Fibroblast of skin of left quadriceps (primary cell): ENCODE results near the gene CCS.
"Not testable (repeated sequence)": the region's sequence is repeated elsewhere in the genome, so short reads cannot be mapped to it uniquely, and the experiment has no call there.

Experiments used
- DNase-seq, 2 experiments: peaks; one replicate each; pipeline ENCODE4 v3.0.0-alpha.2; 2013; ENCODE audit warnings: low read depth in 2 of 2

Gene CCS, protein sequence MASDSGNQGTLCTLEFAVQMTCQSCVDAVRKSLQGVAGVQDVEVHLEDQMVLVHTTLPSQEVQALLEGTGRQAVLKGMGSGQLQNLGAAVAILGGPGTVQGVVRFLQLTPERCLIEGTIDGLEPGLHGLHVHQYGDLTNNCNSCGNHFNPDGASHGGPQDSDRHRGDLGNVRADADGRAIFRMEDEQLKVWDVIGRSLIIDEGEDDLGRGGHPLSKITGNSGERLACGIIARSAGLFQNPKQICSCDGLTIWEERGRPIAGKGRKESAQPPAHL

DNA sequence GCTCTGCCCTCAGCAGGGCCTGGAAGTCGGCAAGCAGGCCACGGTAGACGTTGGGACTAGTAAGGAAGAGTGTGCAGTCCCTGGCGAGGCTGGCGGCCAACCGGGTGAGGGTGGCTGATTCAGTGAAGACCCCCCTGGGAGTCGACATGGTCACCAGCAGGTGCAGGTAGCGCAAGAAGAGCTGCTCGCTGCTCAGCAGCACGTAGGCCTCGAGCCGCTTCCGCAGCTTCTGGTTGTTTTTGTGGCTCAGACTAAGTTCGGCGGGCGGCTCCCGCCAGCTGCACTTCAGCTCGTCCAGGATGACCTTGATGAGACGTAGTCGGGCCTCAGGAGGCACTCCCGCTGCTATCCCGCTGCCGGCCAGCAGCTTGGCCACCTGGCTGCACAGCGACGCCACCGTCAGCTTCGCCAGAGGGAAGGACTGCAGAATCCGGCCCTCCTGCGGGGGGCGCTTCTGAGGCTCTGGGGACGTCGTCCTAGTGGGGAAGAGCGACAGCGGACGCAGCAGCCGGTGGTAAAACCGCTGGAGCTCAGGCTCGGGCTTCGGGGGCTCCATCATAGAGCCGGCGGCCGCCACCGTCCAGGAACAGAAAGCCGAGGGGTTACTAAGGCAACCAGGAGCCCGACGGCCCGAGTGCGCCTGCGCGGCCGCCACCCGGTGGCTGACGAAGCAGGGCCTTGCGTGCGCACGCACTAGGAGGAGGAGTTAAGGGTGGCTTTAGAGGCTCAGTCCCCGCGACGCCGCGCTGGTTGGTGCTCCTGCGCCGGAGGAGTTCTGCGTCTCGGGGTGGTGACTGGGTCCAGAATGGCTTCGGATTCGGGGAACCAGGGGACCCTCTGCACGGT is at the start of gene CCS, which contains the start of gene CCDC87:
Gene CCS (plus strand): TSS at position 729 of the 846 bp plus-strand sequence. CDS start 77 bp downstream, at position 806.
Gene CCDC87 (minus strand): TSS at position 607 of the 846 bp plus-strand sequence. CDS start 48 bp downstream, at position 559.
- peak; percentile 85 to 86 for DNase-seq

DNA sequence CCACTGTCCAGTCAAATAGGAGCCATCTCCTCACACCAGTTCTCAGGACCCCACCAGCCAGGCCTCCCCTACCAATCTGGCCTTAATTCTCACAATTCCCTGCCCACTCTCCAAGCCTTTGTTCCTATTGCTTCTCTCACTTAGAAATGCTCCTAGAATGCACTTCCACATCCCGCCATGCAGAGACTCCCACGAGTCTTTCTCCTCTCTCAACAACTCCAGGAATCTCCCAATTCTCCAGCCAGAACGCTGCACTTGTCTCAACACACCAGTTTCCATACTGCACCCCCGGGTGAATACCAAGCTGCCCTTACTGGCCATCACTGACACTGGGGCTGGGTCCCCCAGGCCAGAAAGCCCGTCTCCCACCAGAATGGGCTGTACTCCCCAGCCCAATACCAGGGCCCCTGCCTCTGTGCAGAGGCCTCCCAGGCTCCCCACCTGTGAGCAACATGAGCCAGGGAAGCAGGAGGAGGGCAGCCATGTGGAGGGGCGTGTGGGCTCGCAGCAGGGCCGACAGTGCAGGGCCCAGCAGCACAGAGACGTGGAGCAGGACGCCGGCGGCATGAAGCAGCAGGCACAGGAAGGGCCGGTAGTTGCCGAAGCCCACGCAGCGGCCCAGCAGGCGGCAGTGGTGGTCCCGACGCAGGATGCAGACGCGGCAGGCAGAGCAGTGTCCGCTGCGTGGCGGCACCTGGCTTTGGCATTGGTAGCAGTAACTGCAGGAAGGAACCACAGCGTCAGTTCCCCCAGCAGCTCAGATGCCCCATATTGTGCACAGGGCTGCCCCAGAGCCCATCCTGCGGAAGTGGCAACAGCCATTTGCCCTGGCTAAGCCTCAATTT is 49.5 kb upstream of the CCS start:
- peak in 1 of 2 experiments; percentile 11 for DNase-seq

DNA sequence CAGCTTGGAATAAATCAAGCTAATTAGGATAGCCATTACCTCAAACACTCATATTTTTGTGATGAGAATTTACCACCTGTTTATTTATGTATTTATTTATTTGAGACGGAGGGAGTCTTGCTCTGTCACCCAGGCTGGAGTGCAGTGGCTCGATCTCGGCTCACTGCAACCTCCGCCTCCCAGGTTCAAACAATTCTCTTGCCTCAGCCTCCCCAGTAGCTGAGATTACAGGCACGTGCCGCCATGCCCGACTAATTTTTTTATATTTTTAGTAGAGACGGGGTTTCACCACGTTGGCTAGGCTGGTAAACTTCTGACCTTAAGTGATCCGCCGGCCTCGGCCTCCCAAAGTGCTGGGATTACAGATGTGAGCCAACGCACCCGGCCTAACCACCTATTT is 48.0 kb upstream of the CCS start:
- DNase-seq: not testable (repeated sequence)

DNA sequence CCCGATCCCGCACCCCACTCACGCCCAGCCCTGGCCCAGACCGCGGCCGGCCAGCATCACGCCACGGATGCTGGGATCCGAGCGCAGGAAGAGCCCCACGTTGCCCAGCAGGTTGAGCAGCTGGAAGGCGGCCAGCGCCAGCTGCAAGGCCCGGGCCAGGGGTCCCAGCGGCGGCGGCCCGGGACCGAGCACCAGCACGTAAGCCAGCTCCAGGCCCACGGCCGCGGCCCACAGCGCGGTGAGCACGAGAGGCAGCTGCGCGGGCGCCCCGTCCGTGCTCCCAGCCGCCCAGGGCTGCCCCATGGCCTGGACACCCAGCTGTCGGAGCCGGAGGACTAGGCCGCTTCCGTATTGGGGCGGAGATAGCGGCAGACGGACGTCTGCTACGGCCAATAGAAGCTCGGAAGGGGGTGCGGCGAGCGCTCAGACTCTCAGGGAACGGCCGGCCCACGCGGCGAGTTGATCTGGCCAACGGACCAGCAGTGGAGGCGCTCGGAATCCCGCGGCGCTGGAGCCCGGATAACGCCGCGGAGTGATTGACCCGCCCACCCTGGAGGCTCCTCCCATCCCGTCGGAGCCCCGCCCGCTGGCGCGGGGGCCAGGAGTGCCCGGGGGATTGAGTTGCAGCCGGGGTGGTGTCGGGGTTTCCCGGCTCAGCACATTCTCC is 47.2 kb upstream of the CCS start, which contains the start of gene ZDHHC24:
Gene ZDHHC24 (minus strand): TSS at position 348 of the 667 bp plus-strand sequence. CDS start 45 bp downstream, at position 303.
- peak; percentile 94 for DNase-seq

DNA sequence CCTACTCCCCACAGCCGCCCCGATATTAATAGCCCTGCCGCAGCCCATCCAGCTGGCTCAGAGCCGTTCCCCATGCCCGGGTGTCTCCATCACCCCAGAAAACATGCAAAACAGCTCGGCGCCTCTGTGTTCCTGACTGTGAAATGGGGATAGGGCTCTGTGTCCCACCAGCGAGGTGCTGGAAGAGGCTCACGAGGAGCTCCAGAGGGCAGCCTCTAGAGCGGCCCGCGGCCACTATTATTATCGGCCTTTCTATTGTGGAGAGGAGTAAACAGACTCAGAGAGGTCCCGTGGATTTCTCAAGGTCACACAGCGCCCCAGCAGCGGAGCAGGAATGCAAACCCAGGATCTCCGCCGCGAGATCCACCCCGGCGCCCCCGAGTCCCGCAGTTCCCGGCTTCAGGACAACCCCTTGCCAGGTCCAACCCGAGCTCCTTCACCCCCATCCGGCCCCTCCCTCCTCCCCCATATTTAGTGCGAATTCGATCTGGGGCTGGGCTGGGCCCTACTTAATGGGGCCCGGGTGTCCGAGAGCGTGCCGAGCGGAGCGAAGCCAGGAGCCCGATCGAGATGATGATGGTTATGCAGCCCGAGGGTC is 46.5 kb upstream of the CCS start, which contains the start of gene ACTN3:
Gene ACTN3 (plus strand): TSS at position 536 of the 598 bp plus-strand sequence. CDS start 35 bp downstream, at position 571.
- DNase-seq: peak in 1 of 2 experiments; percentile 13

DNA sequence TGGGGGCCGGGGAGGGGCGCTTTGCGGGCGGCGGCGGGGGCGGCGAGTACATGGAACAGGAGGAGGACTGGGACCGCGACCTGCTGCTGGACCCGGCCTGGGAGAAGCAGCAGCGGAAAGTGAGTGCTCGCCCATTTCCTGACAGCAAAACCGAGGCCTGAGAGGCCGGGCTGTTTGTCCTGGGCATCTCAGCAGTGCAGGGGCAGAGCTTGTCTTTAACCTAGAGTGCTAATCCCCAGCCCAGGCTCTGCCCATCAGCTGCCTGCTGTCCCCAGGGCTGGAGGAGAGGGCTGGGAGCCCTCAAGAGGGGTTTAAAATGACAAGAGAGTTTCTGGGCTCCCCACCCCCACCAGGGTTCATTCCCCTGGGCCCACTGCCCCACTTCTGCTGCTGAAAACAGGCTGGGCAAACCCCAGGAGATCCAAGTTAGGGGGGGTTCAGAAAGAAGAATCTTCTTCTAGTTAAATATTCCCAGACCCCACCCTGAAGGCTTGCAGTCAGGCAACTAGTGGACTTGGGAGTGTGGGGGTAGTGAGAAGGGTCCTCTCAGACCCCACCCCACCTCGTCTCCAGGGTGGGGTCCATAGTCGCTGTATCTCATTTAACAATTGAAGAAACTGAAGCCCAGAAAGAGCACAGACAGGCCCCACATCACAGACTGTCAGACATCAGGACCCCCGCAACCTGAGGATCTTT is 45.9 kb upstream of the CCS start:
- no peak for DNase-seq

DNA sequence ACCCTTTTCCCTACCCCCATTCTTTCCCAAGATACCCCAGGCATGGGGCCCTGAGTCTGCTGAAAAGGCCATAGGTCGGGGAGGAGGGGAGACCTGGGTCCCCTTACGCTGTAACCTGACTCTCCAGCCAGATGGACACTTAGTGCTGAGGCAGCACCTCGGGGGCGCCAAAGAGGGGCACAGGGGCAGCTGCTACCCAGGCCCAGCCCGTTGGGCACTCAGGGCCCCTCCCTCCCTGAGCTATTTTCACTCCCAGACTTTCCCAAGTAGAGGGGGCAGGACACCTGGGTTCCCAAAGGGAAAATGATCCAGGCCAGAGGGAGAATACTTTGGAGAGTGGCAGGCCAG is 45.3 kb upstream of the CCS start:
- DNase-seq: no peak

DNA sequence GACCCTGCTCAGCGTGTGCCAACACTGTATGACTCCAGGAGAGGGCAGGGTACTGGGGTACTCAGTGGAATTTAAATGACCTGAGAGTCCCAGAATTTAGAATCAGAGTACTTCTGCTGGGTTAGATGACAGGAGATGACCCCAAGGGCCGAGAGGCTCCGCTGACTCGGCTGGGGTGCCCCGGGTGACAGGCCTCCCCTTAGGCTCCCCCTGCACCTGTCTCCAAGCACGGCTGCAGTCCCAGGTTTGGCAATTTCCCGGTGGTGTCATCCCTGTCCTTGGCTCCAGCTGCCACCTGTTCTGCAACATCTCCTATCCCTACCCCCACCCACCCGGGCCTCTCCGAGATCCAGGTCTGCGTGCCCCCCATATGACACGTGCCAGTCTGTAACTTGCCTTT is 44.9 kb upstream of the CCS start:
- DNase-seq: no peak

DNA sequence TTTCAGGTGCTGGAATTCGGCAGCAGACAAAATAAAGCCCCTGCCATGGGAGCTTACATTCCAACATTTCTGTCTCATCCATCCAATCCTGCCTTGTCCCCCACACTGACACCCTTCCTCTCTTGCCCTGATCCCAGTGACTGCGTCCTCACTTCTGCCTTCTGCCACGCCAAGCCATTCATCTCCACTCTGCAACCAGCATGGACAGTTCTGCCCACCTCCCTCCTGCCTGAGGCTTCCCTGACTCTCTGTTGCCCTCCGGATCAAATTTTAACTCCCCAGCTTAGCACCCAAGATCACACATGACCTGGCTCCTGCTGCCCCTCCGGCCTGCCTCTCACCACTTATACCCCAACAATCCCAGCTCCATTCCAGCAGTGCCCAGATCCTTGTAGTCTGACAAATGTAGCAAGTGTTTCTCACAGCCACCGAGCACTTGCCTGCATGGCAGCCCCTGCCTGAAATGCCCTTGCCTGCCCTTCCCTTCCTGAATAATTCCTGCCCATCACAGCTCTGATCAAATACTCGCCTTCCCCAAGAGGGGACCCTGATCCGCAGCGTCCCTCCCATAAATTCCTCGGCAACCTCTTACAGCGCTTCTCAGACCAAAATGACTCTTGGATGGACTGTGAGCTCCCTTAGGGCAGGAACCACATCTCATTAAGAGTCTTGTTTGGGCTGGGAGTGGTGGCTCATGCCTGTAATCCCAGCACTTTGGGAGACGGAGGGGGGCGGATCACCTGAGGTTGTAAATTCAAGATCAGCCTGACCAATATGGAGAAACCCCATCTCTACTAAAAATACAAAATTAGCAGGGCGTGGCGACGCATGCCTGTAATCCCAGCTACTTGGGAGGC is 44.0 kb upstream of the CCS start:
- DNase-seq: no peak

DNA sequence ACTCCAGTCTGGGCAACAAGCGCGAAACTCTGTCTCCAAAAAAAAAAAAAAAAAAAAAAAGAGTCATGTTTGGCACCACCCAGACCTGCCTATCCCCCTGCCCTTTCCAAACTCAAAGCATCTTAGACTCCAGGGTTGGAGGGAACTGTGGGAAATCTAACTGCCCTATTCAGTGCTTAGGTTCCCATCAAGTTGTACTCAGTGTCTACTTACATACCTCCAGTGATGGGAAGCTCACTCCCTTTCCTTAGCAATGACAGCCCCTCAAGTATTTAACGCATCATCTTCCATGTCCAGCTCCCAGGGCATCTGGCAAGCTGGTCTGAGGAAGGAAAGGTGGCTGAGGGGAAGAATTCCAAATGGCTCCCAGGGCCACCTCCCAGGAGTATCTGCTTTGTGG is 43.3 kb upstream of the CCS start:
- no peak for DNase-seq

DNA sequence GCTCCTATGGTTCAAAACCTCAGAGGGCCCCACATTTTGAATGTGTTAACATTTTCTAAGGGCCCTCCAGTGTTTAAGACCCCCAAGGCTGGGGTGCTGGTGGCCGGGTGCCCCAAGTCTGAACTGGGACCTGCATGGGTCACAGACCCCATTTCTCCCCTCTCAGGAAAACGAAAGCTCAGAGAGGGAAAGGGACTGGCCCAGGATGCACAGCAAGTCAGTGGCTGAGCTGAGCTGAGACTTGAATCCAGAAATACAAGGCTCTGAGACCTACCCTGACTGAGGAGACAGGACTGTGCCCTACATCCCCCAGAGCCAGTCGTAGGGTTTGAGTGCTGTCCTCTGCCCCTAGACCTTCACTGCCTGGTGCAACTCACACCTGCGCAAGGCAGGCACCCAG is 42.1 kb upstream of the CCS start:
- DNase-seq: no peak

DNA sequence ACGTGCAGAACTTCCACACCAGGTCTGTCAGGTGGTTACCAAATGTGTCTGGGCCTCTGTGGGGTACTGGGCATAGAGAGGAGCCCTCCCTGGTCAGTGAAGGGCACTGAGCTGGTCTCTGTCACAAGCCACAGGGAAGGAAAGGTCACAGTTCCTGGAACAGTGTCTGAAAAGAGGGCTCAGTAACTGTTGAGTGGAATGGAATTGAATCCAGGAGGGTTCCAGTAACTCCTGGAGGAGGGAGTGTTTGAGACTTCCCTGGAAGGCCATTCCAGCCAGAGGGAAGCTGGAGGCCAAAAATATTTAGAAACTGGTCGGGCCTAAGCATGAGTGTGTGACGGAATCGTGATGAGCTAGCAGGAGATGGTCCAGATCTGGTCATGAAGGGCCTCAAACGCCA is 38.4 kb upstream of the CCS start:
- DNase-seq: no peak

DNA sequence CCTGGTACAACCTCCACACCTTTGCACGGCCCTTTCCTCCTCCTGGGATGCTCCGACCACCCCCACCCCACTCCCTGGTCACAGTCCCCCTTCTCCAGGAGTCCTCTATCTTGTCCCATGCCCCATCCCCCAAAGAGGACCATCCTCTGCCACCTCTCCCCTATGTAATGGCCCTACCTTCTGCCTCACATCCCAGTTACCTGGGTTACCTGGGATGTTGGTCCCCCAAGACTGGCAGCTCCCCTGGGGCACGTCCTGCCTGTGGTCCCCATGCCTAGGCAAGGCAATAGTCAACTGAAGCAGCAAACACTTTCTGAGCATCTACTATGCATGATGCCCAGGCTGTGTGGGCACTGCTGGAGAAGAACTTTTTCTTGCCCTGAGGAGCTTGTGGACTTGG is 37.6 kb upstream of the CCS start:
- no peak for DNase-seq

DNA sequence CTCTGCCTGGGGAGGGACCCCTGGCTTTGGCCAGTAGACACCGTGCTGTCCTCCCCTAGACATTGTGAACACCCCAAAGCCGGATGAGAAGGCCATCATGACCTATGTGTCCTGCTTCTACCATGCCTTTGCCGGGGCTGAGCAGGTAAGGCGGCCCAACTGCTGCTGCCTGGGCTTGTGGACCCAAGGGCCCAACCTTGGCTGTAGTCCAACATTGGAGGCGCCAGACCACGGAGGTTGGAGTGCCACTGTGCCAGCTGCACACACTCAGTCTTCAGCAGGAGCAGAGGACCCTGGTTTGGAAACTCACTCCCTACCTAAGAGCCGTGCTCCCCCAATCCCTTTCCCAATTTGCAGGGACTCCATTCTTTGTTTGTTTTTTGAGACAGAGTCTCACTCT is 36.9 kb upstream of the CCS start:
- DNase-seq: no peak

DNA sequence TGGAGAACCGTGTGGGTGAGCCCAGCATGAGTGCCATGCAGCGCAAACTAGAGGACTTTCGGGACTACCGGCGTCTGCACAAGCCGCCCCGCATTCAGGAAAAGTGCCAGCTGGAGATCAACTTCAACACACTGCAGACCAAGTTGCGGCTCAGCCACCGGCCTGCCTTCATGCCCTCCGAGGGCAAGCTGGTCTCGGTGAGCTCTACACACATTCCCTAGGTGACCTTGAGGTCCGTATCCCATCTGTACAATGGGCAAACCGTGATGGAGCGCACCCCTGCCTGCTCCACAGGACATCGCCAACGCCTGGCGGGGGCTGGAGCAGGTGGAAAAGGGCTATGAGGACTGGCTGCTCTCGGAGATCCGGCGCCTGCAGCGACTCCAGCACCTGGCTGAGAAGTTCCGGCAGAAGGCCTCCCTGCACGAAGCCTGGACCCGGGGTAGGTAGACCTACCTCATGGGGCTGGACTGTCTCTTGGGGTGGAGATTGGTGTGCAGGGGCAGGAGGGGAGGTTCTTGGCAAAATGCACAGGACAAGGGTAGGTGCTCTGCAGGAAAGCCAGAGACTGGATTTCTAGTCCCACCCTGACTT is 35.2 kb upstream of the CCS start:
- DNase-seq: no peak

DNA sequence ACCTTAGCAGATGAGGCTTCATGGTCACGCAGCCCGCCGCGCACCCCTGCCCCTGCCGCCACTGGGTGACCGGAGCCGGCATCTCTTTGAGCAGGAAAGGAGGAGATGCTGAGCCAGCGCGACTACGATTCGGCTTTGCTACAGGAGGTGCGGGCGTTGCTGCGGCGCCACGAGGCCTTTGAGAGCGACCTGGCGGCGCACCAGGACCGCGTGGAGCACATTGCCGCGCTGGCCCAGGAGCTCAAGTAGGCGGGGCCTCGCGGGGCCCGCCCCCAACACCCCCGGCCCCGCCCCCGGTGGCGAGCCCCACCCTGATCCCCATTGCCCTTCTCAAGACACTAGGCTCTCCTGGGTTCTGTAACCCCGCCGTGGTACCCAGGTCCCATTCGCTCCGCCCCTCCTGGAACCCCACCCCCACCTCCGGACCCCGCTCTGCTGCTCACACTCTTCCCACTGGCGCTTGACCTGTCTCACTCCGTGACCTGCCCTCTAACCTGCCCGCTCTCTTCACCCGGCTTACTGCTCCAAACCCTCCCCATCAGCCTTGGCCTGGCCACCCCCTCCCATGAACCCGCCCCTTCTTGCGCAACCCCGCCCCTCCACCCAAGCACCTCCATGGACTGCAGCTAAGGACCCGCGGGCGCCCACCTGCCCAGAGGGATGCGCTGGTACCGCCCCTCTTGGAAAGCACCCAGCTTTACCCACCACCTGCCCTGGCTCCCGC is 33.7 kb upstream of the CCS start:
- no peak for DNase-seq

DNA sequence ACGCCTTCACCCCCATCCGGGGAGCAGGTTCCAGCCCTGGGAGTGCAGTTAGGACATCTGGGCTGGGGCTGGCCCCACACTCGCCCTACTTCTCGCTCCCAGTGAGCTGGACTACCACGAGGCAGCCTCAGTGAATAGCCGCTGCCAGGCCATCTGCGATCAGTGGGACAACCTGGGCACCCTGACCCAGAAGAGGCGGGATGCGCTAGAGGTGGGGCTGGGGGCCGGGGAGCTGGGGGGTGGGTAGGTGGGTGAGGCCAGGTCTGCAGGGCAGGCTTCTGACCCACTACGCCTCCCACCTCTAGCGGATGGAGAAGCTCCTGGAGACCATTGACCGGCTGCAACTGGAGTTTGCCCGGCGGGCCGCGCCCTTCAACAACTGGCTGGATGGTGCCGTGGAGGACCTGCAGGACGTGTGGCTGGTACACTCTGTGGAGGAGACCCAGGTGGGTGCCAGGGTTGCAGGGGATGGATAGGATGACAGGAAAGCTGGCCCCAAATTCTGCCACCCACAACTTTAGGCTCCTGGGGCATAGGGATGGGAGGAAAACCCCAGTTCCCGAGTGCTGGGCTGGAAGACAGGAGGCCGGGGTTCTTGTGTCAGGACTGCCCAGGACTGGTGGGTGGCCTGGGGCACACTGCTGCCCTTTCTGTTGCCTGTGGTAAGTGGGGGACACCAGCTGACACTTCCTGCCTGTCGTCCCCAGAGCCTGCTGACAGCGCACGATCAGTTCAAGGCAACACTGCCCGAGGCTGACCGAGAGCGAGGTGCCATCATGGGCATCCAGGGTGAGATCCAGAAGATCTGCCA is 32.9 kb upstream of the CCS start:
- DNase-seq: no peak
